ENCODE data around the gene PIAS4. TPM values are rescaled to one million over a fixed set of nuclear protein-coding genes. Genes with fewer than 3 reads are reported as not detected.

Gene PIAS4
- total and polyA plus RNA-seq, 9 of the 15 experiments (the other 6 are each of a cell fraction or from before 2014, with no cell fraction given), result 0.27 to 34.9 (median 14.4) TPM

GRCh38 chr19:3984908-3985642, 22.5 kb upstream of the PIAS4 start, which contains the start of gene EEF2 (continued):
- TF ChIP-seq NCOA4 (IDR thresholded peaks at IDR 0.05; ENCODE audit: partially characterized antibody), result no peak
- TF ChIP-seq SUPT5H (IDR thresholded peaks at IDR 0.05), result peak; percentile 100
- TF ChIP-seq ZNF431 (CRISPR knock-in tag; IDR thresholded peaks at IDR 0.05), result peak; percentile 68; the same call in 1 of the 2 replicates
- no peak for TF ChIP-seq PCBP2 (IDR thresholded peaks at IDR 0.05; ENCODE audit: low read depth, low read length, poor library complexity, severe bottlenecking)
- TF ChIP-seq MYNN (IDR thresholded peaks at IDR 0.05), result no peak
- TF ChIP-seq MYNN (CRISPR knock-in tag; IDR thresholded peaks at IDR 0.05), result no peak
- TF ChIP-seq NBN (IDR thresholded peaks at IDR 0.05; ENCODE audit: low read depth), result peak; percentile 54; the same call in 1 of the 2 replicates
- peak; percentile 41; the same call in 1 of the 2 replicates for TF ChIP-seq ZNF274 (IDR thresholded peaks at IDR 0.05; ENCODE audit: borderline replicate concordance, low read depth, low read length)
- TF ChIP-seq E2F3 (CRISPR knock-in tag; IDR thresholded peaks at IDR 0.05), result no peak
- peak; percentile 96 for TF ChIP-seq RAD51 (IDR thresholded peaks at IDR 0.05; ENCODE audit: borderline replicate concordance, low read depth)
- no peak for TF ChIP-seq NFIX (CRISPR knock-in tag; IDR thresholded peaks at IDR 0.05; ENCODE audit: low read depth)
- TF ChIP-seq SMAD2 (IDR thresholded peaks at IDR 0.05; ENCODE audit: low read depth, low read length), result no peak
- no peak for TF ChIP-seq SFPQ (IDR thresholded peaks at IDR 0.05; ENCODE audit: low read depth, low read length)
- no peak for TF ChIP-seq XRCC4 (IDR thresholded peaks at IDR 0.05; ENCODE audit: extremely low read depth, insufficient read depth, insufficient read length)
- TF ChIP-seq BCOR (IDR thresholded peaks at IDR 0.05), result no peak
- peak; percentile 99 for TF ChIP-seq POLR2B (IDR thresholded peaks at IDR 0.05; ENCODE audit: low read depth, partially characterized antibody)
- TF ChIP-seq, protein P1, sequence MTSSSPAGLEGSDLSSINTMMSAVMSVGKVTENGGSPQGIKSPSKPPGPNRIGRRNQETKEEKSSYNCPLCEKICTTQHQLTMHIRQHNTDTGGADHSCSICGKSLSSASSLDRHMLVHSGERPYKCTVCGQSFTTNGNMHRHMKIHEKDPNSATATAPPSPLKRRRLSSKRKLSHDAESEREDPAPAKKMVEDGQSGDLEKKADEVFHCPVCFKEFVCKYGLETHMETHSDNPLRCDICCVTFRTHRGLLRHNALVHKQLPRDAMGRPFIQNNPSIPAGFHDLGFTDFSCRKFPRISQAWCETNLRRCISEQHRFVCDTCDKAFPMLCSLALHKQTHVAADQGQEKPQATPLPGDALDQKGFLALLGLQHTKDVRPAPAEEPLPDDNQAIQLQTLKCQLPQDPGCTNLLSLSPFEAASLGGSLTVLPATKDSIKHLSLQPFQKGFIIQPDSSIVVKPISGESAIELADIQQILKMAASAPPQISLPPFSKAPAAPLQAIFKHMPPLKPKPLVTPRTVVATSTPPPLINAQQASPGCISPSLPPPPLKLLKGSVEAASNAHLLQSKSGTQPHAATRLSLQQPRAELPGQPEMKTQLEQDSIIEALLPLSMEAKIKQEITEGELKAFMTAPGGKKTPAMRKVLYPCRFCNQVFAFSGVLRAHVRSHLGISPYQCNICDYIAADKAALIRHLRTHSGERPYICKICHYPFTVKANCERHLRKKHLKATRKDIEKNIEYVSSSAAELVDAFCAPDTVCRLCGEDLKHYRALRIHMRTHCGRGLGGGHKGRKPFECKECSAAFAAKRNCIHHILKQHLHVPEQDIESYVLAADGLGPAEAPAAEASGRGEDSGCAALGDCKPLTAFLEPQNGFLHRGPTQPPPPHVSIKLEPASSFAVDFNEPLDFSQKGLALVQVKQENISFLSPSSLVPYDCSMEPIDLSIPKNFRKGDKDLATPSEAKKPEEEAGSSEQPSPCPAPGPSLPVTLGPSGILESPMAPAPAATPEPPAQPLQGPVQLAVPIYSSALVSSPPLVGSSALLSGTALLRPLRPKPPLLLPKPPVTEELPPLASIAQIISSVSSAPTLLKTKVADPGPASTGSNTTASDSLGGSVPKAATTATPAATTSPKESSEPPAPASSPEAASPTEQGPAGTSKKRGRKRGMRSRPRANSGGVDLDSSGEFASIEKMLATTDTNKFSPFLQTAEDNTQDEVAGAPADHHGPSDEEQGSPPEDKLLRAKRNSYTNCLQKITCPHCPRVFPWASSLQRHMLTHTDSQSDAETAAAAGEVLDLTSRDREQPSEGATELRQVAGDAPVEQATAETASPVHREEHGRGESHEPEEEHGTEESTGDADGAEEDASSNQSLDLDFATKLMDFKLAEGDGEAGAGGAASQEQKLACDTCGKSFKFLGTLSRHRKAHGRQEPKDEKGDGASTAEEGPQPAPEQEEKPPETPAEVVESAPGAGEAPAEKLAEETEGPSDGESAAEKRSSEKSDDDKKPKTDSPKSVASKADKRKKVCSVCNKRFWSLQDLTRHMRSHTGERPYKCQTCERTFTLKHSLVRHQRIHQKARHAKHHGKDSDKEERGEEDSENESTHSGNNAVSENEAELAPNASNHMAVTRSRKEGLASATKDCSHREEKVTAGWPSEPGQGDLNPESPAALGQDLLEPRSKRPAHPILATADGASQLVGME (CRISPR knock-in tag; IDR thresholded peaks at IDR 0.05), result no peak
- no peak for TF ChIP-seq DPF2 (IDR thresholded peaks at IDR 0.05)
- no peak for TF ChIP-seq GABPB2 (CRISPR knock-in tag; conservative IDR thresholded peaks at IDR 0.05)
- no peak for TF ChIP-seq RBM15 (IDR thresholded peaks at IDR 0.05; ENCODE audit: insufficient read depth, low read length)
- TF ChIP-seq SREBF2 (CRISPR knock-in tag; IDR thresholded peaks at IDR 0.05), result no peak
- no peak for TF ChIP-seq ZFP36 (IDR thresholded peaks at IDR 0.05; ENCODE audit: low read depth, low read length, partially characterized antibody)
